HFF-Myc (cell line): ENCODE data around the gene NACA2.

Source experiments
- DNase-seq: peaks from one replicate; pipeline ENCODE4 v3.0.0-alpha.2; 2011; ENCODE audit warnings: low read depth; ENCODE audit errors: extremely low read depth
- H3K4me3 ChIP-seq: replicated peaks from 2 replicates; pipeline ENCODE4 v1.5.1; 2011; ENCODE audit warnings: low read depth, mild to moderate bottlenecking, control low read depth, low read length
- CTCF ChIP-seq: IDR thresholded peaks from 2 replicates; pipeline ENCODE4 v1.5.1; 2012; ENCODE audit warnings: mild to moderate bottlenecking, low read depth, low read length, control low read depth; ENCODE audit errors: missing control alignments

Gene NACA2

DNA sequence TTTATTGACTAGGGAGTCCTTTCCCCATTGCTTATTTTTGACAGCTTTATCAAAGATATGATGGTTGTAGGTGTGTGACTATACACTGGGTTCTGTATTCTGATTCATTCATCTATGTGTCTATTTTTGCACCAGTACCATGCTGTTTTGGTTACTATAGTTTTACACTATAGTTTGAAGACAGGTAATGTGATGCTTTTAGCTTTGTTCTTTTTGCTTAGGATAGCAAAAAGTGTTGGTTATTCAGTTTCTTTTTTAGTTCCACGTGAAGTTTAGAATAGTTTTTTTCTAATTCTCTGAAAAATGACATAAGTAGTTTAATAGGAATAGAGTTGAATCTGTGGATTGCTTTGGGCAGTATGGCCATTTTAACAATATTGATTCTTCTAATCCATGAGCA, 50.1 kb downstream of the NACA2 start:
- no peak overlapping the region for H3K4me3 ChIP-seq
- DNase-seq = no peak
- TF ChIP-seq CTCF = no peak
